NOMO-1 treated with DMSO at 0.1 percent for 48 hours (cell line): Measurements from ENCODE around the gene ZDHHC11.
"Not testable (repeated sequence)": the region's sequence is repeated elsewhere in the genome, so short reads cannot be mapped to it uniquely, and the experiment has no call there.

Experiments
- DNase-seq: peaks from one replicate; lab custom pipeline; 2025; ENCODE audit not compliant: unreplicated experiment; lab: John Stamatoyannopoulos, UW

ZDHHC11 gene

GRCh38 chr5:816176-816575, 34.6 kb downstream of the ZDHHC11 start:
- DNase-seq = no peak

- DNase-seq = no peak
Observed at GRCh38 chr5:815449-815848, 35.3 kb downstream of the ZDHHC11 start.

- DNase-seq = not testable (repeated sequence)
Observed at GRCh38 chr5:813575-813974, 37.2 kb downstream of the ZDHHC11 start.

GRCh38 chr5:811384-811783, 39.4 kb downstream of the ZDHHC11 start:
- DNase-seq = not testable (repeated sequence)

GRCh38 chr5:807719-808514, 42.9 kb downstream of the ZDHHC11 start:
- DNase-seq = not testable (repeated sequence)

DNA sequence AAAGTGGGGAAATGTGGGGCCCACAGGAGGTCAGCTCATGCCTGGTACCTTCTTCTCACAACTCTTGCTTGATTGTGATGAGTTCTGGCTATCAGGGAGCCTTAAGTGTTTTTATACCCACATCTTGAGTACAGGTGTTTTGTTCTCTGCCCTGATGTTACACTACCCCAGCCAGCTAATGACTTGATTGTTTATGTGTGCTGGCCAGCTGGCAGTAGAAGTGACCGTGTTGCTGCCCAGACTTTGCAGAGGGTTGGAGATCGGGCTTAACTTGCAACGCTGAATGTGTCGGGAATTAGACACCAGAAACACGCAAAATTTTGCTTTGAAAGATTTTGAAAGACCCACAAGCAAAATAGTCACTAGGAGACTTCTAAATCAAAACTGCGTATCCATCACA, 49.3 kb downstream of the ZDHHC11 start:
- DNase-seq = no peak

DNA sequence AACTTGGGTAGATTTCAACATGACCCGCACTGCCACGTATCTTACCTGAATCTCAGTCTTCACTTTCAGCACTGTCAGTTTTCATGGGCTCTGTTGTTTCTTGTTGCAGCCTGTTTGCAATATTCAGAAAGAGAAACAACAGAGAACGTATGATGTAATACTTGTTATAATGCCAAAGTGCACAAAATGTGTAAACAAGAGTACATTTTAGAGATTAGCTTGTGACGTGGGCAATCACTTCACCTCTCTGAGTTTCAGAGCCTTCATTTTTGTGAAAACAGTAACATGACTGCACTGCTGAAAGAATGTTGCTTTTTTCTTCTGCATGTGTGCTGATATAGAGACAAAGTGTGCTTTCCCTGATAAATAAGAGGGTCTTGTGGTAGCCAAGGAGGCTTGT, 49.7 kb downstream of the ZDHHC11 start:
- DNase-seq = not testable (repeated sequence)

- not testable (repeated sequence) for DNase-seq
Observed at GRCh38 chr5:798505-799138, 52.2 kb downstream of the ZDHHC11 start.

DNA sequence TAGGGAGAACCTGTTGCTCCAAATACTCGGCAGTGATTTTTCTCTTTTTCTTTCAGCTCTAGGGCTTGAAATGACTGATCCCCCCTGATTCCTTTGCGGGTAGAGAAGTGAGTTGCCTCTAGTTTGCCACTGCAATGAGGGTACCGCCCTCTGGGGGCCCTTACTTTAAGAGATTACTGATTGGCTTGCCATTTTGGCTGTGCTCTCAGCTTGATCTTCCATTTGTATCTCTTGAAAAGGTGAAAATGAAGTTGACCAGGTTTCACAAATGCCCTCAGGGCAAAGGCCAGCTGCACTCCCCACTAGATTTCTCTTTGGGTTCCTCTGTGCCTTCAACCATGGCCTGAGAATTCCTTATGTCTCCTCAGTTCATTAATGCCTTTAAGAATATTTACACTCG, 52.8 kb downstream of the ZDHHC11 start:
- DNase-seq = not testable (repeated sequence)

- not testable (repeated sequence) for DNase-seq
Observed at GRCh38 chr5:795873-796272, 54.9 kb downstream of the ZDHHC11 start.

GRCh38 chr5:794948-795347, 55.8 kb downstream of the ZDHHC11 start:
- not testable (repeated sequence) for DNase-seq

- DNase-seq = not testable (repeated sequence)
Observed at GRCh38 chr5:788703-789102, 62.1 kb downstream of the ZDHHC11 start.

- not testable (repeated sequence) for DNase-seq
Observed at GRCh38 chr5:787857-788233, 62.9 kb downstream of the ZDHHC11 start.

DNA sequence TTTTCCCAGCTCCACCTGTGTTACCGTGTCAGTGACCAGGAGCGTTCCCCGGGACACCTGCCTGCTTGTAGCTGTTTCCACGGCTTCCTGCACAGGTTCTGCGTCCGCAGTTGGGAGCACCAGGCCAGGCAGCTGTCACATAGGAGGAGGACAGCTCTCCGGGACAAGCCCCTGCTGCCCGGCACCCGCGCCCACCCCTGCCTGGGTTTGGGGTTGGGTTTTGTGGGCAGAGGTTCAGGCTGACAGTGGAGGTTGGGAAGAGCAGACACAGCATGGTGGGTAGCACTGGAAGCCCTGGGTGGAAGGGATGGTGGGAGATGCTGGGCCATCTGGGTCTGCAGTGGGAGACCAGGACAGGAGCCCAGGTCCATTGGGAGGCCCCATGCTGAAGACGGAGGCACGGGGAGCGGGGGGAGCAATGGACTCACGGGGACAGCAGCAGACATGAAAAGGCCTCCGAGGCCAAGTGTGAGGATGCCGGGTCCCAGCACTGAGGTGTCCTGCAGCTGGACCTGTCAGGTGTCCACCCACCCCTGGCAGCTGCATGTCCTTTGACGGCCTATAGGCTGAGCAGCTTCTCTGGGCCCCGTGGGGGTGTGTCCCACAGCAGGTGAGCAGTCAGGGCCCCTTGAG, 63.4 kb downstream of the ZDHHC11 start:
- not testable (repeated sequence) for DNase-seq

DNA sequence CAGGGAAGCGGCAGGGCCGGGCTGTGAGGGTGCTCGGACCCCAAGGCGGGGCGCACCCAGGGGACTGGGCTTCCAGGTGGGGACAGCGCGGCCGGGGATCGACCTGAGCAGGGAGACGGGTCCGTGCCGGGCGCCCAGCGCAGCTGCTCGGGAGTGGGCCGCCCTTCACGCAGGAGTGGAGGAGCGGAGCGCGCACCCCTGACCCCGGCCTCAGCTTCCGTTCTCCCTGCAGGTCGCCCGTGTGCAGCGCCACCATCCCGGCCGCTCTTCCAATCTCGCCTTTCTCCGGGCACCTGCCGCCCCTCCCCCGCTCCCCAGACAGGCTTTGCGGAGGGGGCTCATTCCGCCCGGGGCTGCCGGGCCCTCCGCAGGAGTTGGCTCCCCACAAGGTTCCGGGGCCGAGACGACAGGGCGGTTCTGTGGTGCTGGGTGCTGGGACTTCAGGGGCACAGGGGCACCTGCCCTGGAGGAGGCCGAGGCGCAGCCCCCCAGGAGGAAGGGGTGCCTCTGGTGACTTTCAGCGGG, 65.5 kb downstream of the ZDHHC11 start:
- DNase-seq = not testable (repeated sequence)

DNA sequence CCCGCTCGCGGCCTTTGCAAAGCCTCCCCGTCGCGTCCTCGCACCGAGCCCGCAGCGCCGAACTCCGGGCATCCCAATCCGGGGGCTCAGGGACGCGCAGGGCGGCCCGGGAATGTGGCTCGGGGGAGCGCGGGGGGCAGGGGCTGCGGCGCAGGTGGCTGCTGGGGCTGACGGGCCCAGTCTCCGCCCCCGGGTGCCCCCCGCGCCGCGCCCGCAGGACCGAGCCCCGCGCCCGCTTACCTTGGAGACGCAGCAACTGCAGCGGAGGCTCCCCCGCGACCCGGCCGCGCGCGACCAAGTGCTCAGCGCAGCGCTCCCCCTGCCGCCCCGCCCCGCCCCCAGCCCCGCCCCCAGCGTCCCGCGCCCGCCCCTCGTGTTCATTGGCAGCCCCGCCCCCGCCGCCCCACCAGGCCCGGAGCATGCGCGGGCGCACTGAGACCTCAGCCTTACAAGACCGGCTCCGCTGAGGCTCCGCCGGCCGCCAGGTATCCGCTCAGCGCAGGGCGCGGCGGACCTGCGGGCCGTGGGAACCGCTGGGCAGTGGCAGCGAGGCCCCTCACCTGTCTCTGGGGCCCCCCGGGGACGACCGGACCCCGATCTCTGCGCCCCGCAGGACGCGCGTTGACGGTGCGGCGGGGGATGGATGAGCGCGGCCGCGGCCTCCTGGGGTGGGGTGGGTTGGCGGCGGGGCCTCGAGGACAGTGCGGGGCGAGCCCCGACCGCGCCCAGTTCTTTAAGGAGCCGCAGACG, 66.2 kb downstream of the ZDHHC11 start, which contains the start of gene ZDHHC11B:
ZDHHC11B (minus strand) TSS at position 302 of the 750 bp plus-strand sequence. CDS start 17,810 bp downstream, outside the sequence.
- peak; percentile 77 for DNase-seq

- DNase-seq = not testable (repeated sequence)
Observed at GRCh38 chr5:783881-784427, 66.8 kb downstream of the ZDHHC11 start.

DNA sequence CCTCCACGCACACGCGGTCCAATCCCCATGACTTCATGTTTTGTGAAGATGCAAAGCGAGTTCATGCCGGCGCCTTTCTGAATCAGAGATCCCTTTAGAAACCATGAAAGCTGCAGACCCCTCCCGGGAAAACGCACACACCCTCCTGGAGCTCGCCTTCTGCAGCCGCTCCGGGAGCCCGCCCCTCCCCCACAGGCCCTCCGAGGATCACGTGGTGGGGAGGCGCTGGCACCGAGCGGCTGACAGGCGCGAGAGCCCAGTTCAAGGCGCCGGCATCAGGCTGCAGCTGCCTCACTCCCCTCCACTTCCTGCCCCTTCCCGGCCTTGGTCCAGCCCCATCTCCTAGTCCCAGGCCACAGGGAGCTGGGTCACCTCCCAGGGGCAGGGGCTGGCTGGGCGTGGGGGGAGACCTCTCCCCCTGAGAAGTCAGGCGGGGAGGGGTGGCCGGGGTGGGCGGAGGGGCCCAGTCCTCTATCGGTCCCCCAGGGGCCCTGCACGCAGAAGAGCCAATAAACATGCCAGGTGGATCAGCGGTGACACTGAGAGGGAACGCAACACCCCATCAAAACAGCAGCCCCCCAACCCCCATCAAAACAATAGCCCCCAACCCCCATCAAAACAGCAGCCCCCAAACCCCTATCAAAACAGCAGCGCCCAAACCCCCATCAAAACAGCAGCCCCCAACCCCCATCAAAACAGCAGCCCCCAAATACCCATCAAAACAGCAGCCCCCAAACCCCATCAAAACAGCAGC, 67.6 kb downstream of the ZDHHC11 start:
- not testable (repeated sequence) for DNase-seq

- not testable (repeated sequence) for DNase-seq
Observed at GRCh38 chr5:782356-782755, 68.4 kb downstream of the ZDHHC11 start.

DNA sequence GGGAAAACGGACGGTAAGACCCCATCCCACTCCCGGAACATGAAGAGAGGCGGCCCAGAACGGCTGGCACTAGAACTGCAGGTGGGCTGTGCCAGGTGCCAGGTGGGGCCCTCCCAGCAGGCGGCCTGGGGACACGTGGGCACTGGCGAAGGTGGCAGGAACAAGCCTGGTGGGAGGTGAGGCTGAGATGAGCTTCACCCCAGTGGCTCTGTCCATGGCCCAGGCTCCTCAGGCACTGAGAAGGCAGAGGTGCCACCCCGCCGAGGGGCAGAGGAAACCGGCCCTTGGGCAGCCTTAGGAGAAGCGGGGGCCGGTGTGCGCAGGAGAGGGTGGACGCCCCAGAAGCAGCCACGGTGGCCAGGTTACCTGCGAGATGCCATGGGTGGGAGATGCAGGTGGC, 70.2 kb downstream of the ZDHHC11 start:
- not testable (repeated sequence) for DNase-seq
